Measurements from ENCODE around the gene RGS7. TPM values are rescaled to one million over a fixed set of nuclear protein-coding genes. Genes with fewer than 3 reads are reported as not detected.

The RGS7 gene
- total RNA-seq, 1 experiment from 2014 or later, result 0.10 TPM

DNA sequence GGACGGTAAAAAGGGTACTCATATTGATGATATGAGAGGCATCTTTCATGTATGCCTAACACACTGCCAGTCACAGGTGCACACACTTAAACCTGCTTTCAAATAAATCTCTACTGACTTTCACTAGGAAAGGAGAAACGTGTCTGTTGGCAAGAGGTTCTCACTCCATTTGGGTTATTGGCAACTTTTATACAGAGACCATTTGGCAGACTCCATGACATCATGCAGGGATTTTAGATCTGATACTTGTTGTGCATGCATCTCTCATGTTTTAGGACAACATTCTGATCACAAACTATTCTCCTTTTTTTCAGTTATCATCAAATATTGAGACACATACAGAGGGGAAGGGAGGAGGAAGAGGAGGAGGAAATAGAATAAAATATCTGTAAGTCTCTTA, 31.5 kb downstream of the RGS7 start:
- CTCF ChIA-PET, result no interaction called here
- ATAC-seq, result no peak
- Histone ChIP-seq H3K9me3 (ENCODE audit: control insufficient read depth, insufficient read depth, low read depth, low read length) (no peaks in the 10 kb centered on the region), H3K4me3 (ENCODE audit: low read depth in 2 of 2, low read length in 2 of 2) (no peak overlapping the region), H3K36me3 (ENCODE audit: control insufficient read depth, insufficient read depth, low read length) (no peaks in the 10 kb centered on the region), H3K27ac (ENCODE audit: low read length) (no peak overlapping the region), H3K27me3 (ENCODE audit: control insufficient read depth, insufficient read depth, low read length) (no peaks in the 10 kb centered on the region), H3K4me1 (ENCODE audit: control insufficient read depth, insufficient read depth, low read length) (no peaks in the 10 kb centered on the region)
- no TSS peak for BruUV-seq (replicated peaks)
- intact Hi-C loops (cut with micrococcal nuclease; ENCODE audit: unreplicated experiment), result no loop called here
- in situ Hi-C loops (cut with HindIII; ENCODE audit: low pct_unique_long_range_greater_than_20kb, low sequenced_read_pairs), result no loop called here
- POLR2A ChIA-PET, result no interaction called here
- no peak for DNase-seq (ENCODE audit: low read depth, low spot score)
- TF ChIP-seq, protein P1, sequence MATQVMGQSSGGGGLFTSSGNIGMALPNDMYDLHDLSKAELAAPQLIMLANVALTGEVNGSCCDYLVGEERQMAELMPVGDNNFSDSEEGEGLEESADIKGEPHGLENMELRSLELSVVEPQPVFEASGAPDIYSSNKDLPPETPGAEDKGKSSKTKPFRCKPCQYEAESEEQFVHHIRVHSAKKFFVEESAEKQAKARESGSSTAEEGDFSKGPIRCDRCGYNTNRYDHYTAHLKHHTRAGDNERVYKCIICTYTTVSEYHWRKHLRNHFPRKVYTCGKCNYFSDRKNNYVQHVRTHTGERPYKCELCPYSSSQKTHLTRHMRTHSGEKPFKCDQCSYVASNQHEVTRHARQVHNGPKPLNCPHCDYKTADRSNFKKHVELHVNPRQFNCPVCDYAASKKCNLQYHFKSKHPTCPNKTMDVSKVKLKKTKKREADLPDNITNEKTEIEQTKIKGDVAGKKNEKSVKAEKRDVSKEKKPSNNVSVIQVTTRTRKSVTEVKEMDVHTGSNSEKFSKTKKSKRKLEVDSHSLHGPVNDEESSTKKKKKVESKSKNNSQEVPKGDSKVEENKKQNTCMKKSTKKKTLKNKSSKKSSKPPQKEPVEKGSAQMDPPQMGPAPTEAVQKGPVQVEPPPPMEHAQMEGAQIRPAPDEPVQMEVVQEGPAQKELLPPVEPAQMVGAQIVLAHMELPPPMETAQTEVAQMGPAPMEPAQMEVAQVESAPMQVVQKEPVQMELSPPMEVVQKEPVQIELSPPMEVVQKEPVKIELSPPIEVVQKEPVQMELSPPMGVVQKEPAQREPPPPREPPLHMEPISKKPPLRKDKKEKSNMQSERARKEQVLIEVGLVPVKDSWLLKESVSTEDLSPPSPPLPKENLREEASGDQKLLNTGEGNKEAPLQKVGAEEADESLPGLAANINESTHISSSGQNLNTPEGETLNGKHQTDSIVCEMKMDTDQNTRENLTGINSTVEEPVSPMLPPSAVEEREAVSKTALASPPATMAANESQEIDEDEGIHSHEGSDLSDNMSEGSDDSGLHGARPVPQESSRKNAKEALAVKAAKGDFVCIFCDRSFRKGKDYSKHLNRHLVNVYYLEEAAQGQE (IDR thresholded peaks at IDR 0.05; ENCODE audit: insufficient read depth in 1 of 2, low read depth in 2 of 2, low read length in 1 of 2), result no peak

DNA sequence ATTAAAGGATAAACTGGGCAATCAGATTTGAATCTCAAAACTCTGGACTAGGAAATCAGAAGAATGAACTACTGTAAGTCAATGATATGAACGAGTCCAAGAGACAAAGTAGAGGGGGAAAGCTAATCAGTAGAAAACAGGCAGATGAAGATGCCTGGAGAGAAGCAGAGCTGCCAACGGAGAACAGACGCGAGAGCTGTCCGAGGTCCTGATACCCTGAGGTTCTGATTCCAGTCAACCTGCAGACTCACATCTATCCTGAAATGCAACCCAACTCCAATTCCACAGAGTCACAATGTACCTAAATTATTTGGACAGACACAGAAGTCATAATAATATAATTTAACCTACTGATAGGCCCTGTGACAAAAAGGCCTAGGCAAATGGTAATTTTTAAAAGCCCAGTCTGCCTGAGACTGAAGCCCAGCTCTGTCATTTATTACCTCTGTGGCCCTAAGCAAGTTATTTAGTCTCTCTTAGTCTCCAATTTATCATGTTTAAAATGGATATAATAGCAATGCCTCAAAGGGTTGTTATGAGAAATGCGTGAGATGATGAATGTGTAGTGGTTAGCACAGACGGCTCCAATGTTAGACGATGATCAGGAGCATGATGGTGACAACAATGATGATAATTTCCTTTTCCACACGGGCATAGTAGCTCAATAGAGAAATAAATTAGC, 33.4 kb downstream of the RGS7 start:
- no peak overlapping the region for H3K4me3 ChIP-seq (ENCODE audit: low read depth in 2 of 2, low read length in 2 of 2)
- in situ Hi-C loops (cut with HindIII; ENCODE audit: low pct_unique_long_range_greater_than_20kb, low sequenced_read_pairs) (no loop called here), intact Hi-C loops (cut with micrococcal nuclease; ENCODE audit: unreplicated experiment) (no loop called here)
- ATAC-seq, result no peak
- no peaks in the 10 kb centered on the region for H3K36me3 ChIP-seq (ENCODE audit: control insufficient read depth, insufficient read depth, low read length)
- no TSS peak for BruUV-seq (replicated peaks)
- no peaks in the 10 kb centered on the region; the same call in 1 of the 2 replicates for H3K27me3 ChIP-seq (ENCODE audit: control insufficient read depth, insufficient read depth, low read length)
- DNase-seq (ENCODE audit: low read depth, low spot score), result no peak
- H3K27ac ChIP-seq (ENCODE audit: low read length), result no peak overlapping the region
- H3K9me3 ChIP-seq (ENCODE audit: control insufficient read depth, insufficient read depth, low read depth, low read length), result no peaks in the 10 kb centered on the region
- no peaks in the 10 kb centered on the region for H3K4me1 ChIP-seq (ENCODE audit: control insufficient read depth, insufficient read depth, low read length)
- TF ChIP-seq SIN3A (IDR thresholded peaks at IDR 0.05; ENCODE audit: borderline replicate concordance, insufficient read depth, low read depth, low read length), result no peak
- TF ChIP-seq, protein P1 (IDR thresholded peaks at IDR 0.05; ENCODE audit: insufficient read depth in 1 of 2, low read depth in 2 of 2, low read length in 1 of 2), result peak; percentile 91 to 93
- POLR2A ChIA-PET, result no interaction called here
- CTCF ChIA-PET, result no interaction called here

DNA sequence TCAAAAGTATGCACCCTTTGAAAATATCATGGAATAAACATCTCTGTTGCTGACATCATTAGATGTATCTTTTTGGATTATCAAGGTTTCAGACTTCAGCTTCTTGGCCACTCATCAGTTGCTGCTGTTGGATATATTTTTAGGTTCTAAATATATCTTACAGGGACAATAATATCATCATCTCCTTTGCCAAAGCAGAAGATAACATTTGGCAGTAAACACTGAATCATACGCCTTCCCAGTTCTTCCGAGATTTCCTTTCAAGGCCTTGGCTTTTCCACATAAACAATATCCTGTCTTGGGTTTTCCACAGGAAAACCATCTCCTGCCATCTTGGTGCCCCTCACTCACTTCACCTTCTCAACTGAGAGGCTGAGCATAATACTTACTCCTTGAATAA, 39.3 kb downstream of the RGS7 start:
- no peak for ATAC-seq
- no peaks in the 10 kb centered on the region for H3K9me3 ChIP-seq (ENCODE audit: control insufficient read depth, insufficient read depth, low read depth, low read length)
- no peaks in the 10 kb centered on the region; the same call in 1 of the 2 replicates for H3K27me3 ChIP-seq (ENCODE audit: control insufficient read depth, insufficient read depth, low read length)
- H3K36me3 ChIP-seq (ENCODE audit: control insufficient read depth, insufficient read depth, low read length), result no peaks in the 10 kb centered on the region
- DNase-seq (ENCODE audit: low read depth, low spot score), result no peak
- intact Hi-C loops (cut with micrococcal nuclease; ENCODE audit: unreplicated experiment) (no loop called here), in situ Hi-C loops (cut with HindIII; ENCODE audit: low pct_unique_long_range_greater_than_20kb, low sequenced_read_pairs) (no loop called here)
- H3K4me3 ChIP-seq (ENCODE audit: low read depth in 2 of 2, low read length in 2 of 2), result no peak overlapping the region
- CTCF ChIA-PET, result no interaction called here
- H3K27ac ChIP-seq (ENCODE audit: low read length), result no peak overlapping the region
- no peak for TF ChIP-seq SIN3A (IDR thresholded peaks at IDR 0.05; ENCODE audit: borderline replicate concordance, insufficient read depth, low read depth, low read length)
- TF ChIP-seq POLR2AphosphoS5 (IDR thresholded peaks at IDR 0.05; ENCODE audit: low read depth, low read length), result no peak
- TF ChIP-seq TCF7L2 (IDR thresholded peaks at IDR 0.05; ENCODE audit: low read depth, low read length), result no peak
- TF ChIP-seq, protein P1 (IDR thresholded peaks at IDR 0.05; ENCODE audit: insufficient read depth in 1 of 2, low read depth in 2 of 2, low read length in 1 of 2), result no peak
- TF ChIP-seq, protein P2, sequence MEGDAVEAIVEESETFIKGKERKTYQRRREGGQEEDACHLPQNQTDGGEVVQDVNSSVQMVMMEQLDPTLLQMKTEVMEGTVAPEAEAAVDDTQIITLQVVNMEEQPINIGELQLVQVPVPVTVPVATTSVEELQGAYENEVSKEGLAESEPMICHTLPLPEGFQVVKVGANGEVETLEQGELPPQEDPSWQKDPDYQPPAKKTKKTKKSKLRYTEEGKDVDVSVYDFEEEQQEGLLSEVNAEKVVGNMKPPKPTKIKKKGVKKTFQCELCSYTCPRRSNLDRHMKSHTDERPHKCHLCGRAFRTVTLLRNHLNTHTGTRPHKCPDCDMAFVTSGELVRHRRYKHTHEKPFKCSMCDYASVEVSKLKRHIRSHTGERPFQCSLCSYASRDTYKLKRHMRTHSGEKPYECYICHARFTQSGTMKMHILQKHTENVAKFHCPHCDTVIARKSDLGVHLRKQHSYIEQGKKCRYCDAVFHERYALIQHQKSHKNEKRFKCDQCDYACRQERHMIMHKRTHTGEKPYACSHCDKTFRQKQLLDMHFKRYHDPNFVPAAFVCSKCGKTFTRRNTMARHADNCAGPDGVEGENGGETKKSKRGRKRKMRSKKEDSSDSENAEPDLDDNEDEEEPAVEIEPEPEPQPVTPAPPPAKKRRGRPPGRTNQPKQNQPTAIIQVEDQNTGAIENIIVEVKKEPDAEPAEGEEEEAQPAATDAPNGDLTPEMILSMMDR (IDR thresholded peaks at IDR 0.05), result no peak
- no peaks in the 10 kb centered on the region for H3K4me1 ChIP-seq (ENCODE audit: control insufficient read depth, insufficient read depth, low read length)
- no TSS peak for BruUV-seq (replicated peaks)
- POLR2A ChIA-PET, result no interaction called here
